HG03064 (cell line): ENCODE results near the gene DNAH2.
"Not testable (repeated sequence)": the region's sequence is repeated elsewhere in the genome, so short reads cannot be mapped to it uniquely, and the experiment has no call there.

Source experiments
- ATAC-seq: cut with Tn5 transposase; IDR thresholded peaks from one replicate; pipeline ENCODE4 v1.9.1; 2021; ENCODE audit warnings: low read depth; ENCODE audit not compliant: unreplicated experiment

The DNAH2 gene

GRCh38 chr17:7769854-7770253 lies 52.3 kb downstream of the DNAH2 start:
- ATAC-seq, result no peak

- ATAC-seq, result no peak
Measured at GRCh38 chr17:7774055-7774521, 56.5 kb downstream of the DNAH2 start.

- ATAC-seq, result no peak
Measured at GRCh38 chr17:7775051-7775450, 57.5 kb downstream of the DNAH2 start.

GRCh38 chr17:7777017-7777416 lies 59.5 kb downstream of the DNAH2 start:
- no peak for ATAC-seq

GRCh38 chr17:7780736-7781135 lies 63.2 kb downstream of the DNAH2 start:
- no peak for ATAC-seq

- no peak for ATAC-seq
Measured at GRCh38 chr17:7781429-7781828, 63.9 kb downstream of the DNAH2 start.

- ATAC-seq, result no peak
Measured at GRCh38 chr17:7782240-7782639, 64.7 kb downstream of the DNAH2 start.

- no peak for ATAC-seq
Measured at GRCh38 chr17:7786866-7787265, 69.3 kb downstream of the DNAH2 start.

- no peak for ATAC-seq
Measured at GRCh38 chr17:7789131-7789530, 71.6 kb downstream of the DNAH2 start.

- ATAC-seq, result no peak
Measured at GRCh38 chr17:7790150-7790549, 72.6 kb downstream of the DNAH2 start.

- ATAC-seq, result no peak
Measured at GRCh38 chr17:7792611-7793010, 75.1 kb downstream of the DNAH2 start.

- ATAC-seq, result no peak
Measured at GRCh38 chr17:7794075-7794663, 76.6 kb downstream of the DNAH2 start.

GRCh38 chr17:7797976-7798375 lies 80.4 kb downstream of the DNAH2 start:
- ATAC-seq, result no peak

GRCh38 chr17:7798839-7799238 lies 81.3 kb downstream of the DNAH2 start:
- ATAC-seq, result no peak

GRCh38 chr17:7803981-7804380 lies 86.4 kb downstream of the DNAH2 start:
- ATAC-seq, result no peak

GRCh38 chr17:7806587-7806986 lies 89.0 kb downstream of the DNAH2 start:
- ATAC-seq, result no peak

GRCh38 chr17:7807206-7807605 lies 89.7 kb downstream of the DNAH2 start:
- ATAC-seq, result no peak

GRCh38 chr17:7809086-7809790 lies 91.7 kb downstream of the DNAH2 start:
- no peak for ATAC-seq

GRCh38 chr17:7809791-7810343 lies 92.3 kb downstream of the DNAH2 start:
- ATAC-seq, result not testable (repeated sequence)

GRCh38 chr17:7811251-7811650 lies 93.7 kb downstream of the DNAH2 start:
- no peak for ATAC-seq

- no peak for ATAC-seq
Measured at GRCh38 chr17:7814969-7815368, 97.4 kb downstream of the DNAH2 start.
